Measurements from ENCODE around the gene CLK1. TPM values are rescaled to one million over a fixed set of nuclear protein-coding genes. Genes with fewer than 3 reads are reported as not detected.

Gene CLK1
- total and polyA plus RNA-seq, 2 of the 13 experiments (the other 11 are each of a cell fraction or from before 2014, with no cell fraction given): 66.6 to 101 TPM

- TF ChIP-seq ATF7-NPFF (CRISPR knock-in tag; IDR thresholded peaks at IDR 0.05; ENCODE audit: low read depth) (no peak; the same call in 1 of the 2 replicates), PCBP1 (IDR thresholded peaks at IDR 0.05; ENCODE audit: borderline replicate concordance, low read depth, low read length) (peak; percentile 91; the same call in 1 of the 2 replicates), ZNF407 (CRISPR knock-in tag; IDR thresholded peaks at IDR 0.05; ENCODE audit: not compliant biosample characterization) (peak; percentile 58), ATF4 (CRISPR knock-in tag; IDR thresholded peaks at IDR 0.05) (peak in 1 of 2 experiments; percentile 61; a peak in 1 of 4 replicates), ZNF441 (CRISPR knock-in tag; IDR thresholded peaks at IDR 0.05; ENCODE audit: borderline replicate concordance) (peak; percentile 18; the same call in 1 of the 2 replicates), RXRA (CRISPR knock-in tag; IDR thresholded peaks at IDR 0.05) (peak; percentile 74), ZHX1 (CRISPR knock-in tag; IDR thresholded peaks at IDR 0.05; ENCODE audit: low read depth) (no peak), CHCHD3 (CRISPR knock-in tag; IDR thresholded peaks at IDR 0.05) (0 out of 2 replicates have a peak, but pooled peaks have one; percentile 35), ZNF501 (CRISPR knock-in tag; IDR thresholded peaks at IDR 0.05) (peak; percentile 20), BCL6 (CRISPR knock-in tag; IDR thresholded peaks at IDR 0.05) (peak; percentile 34), NR0B2 (CRISPR knock-in tag; IDR thresholded peaks at IDR 0.05) (peak; percentile 93), ZBTB7B (CRISPR knock-in tag; IDR thresholded peaks at IDR 0.05) (0 out of 2 replicates have a peak, but pooled peaks have one; percentile 32), ZNF260 (CRISPR knock-in tag; IDR thresholded peaks at IDR 0.05; ENCODE audit: borderline replicate concordance, low read depth) (no peak), ZSCAN31 (CRISPR knock-in tag; IDR thresholded peaks at IDR 0.05; ENCODE audit: low read depth) (peak; percentile 97; the same call in 1 of the 2 replicates)
Observed at GRCh38 chr2:200811333-200812121, 52.9 kb downstream of the CLK1 start, which contains the start of gene BZW1 (continued).
